ENCODE results near the gene PHF20. TPM values are rescaled to one million over a fixed set of nuclear protein-coding genes. Genes with fewer than 3 reads are reported as not detected.
"Not testable (repeated sequence)": the region's sequence is repeated elsewhere in the genome, so short reads cannot be mapped to it uniquely, and the experiment has no call there.

PHF20 gene
- 10 to 100 TPM; 42.0 to 55.9 (median 49.2) TPM for total RNA-seq

- no peaks in the 10 kb centered on the region for H3K9me3 ChIP-seq
- peak; percentile 92 for ATAC-seq
- no peaks in the 10 kb centered on the region for H3K27me3 ChIP-seq
- WGBS, 2 donors (ENCODE audit: low coverage in 1 of 2): 13 to 16% methylated on average over 10 to 12 of the region's 87 CpGs
- peak within 1 kb of the TSS; percentile 94 to 99 (median 96) for H3K27ac ChIP-seq
- TF ChIP-seq CTCF (IDR thresholded peaks at IDR 0.05) (peak in 2 of 4 experiments; percentile 48 to 74), POLR2AphosphoS5 (IDR thresholded peaks at IDR 0.05) (peak; percentile 98), POLR2A (IDR thresholded peaks at IDR 0.05) (peak; percentile 83 to 96), EP300 (IDR thresholded peaks at IDR 0.05) (peak; percentile 93)
- H3K4me3 ChIP-seq: peak within 1 kb of the TSS; percentile 74 to 89
- no peaks in the 10 kb centered on the region for H3K36me3 ChIP-seq
- H3K4me1 ChIP-seq: peaks cover 0 to 69% (median 50%) of the 10 kb centered on the region in 3 donors
Observed at GRCh38 chr20:35771689-35772562, at the start of gene PHF20. TSS of gene PHF20 (plus strand) at chr20:35772015. CDS start at chr20:35801523, 29,508 bp downstream.

- H3K27me3 ChIP-seq, H3K9me3 ChIP-seq, ATAC-seq, H3K4me3 ChIP-seq, H3K27ac ChIP-seq: not testable (repeated sequence)
- Histone ChIP-seq H3K36me3 (peaks cover 0 to 98% of the 10 kb centered on the region in 2 donors), H3K4me1 (peaks cover 0 to 58% (median 0%) of the 10 kb centered on the region in 3 donors)
- 62 to 95% methylated on average over 3 of the region's 4 CpGs for WGBS, 2 donors (ENCODE audit: low coverage in 1 of 2)
Observed at GRCh38 chr20:35723275-35723639, 48.6 kb upstream of the PHF20 start.

GRCh38 chr20:35723652-35724320 is 48.0 kb upstream of the PHF20 start:
- H3K9me3 ChIP-seq, H3K27me3 ChIP-seq, ATAC-seq, H3K27ac ChIP-seq, H3K4me3 ChIP-seq: not testable (repeated sequence)
- Histone ChIP-seq H3K36me3 (peaks cover 0 to 98% of the 10 kb centered on the region in 2 donors), H3K4me1 (peaks cover 0 to 58% (median 0%) of the 10 kb centered on the region in 3 donors)
- 84% methylated on average over 4 of the region's 12 CpGs; no CpG with 5 or more reads in 1 of the 2 donors for WGBS, 2 donors (ENCODE audit: low coverage in 1 of 2)

- Histone ChIP-seq H3K27me3 (no peaks in the 10 kb centered on the region), H3K9me3 (no peaks in the 10 kb centered on the region), H3K4me1 (peaks cover 0 to 58% (median 4%) of the 10 kb centered on the region in 3 donors), H3K4me3 (no peak overlapping the region), H3K27ac (no peak overlapping the region), H3K36me3 (peaks cover 0 to 98% of the 10 kb centered on the region in 2 donors)
- no peak for ATAC-seq
- no peak for TF ChIP-seq POLR2A (IDR thresholded peaks at IDR 0.05)
- TF ChIP-seq POLR2AphosphoS5 (IDR thresholded peaks at IDR 0.05): peak; percentile 4
- TF ChIP-seq CTCF (IDR thresholded peaks at IDR 0.05): no peak
- no peak for TF ChIP-seq EP300 (IDR thresholded peaks at IDR 0.05)
- 73 to 74% methylated on average over 10 to 12 of the region's 13 CpGs for WGBS, 2 donors (ENCODE audit: low coverage in 1 of 2)
Observed at GRCh38 chr20:35724321-35725230, 47.2 kb upstream of the PHF20 start.

- H3K4me3 ChIP-seq: no peak overlapping the region
- peaks cover 4 to 66% (median 7%) of the 10 kb centered on the region in 3 donors for H3K4me1 ChIP-seq
- 79 to 90% methylated on average over 8 to 19 of the region's 20 CpGs for WGBS, 2 donors (ENCODE audit: low coverage in 1 of 2)
- TF ChIP-seq POLR2AphosphoS5 (IDR thresholded peaks at IDR 0.05) (no peak), CTCF (IDR thresholded peaks at IDR 0.05) (no peak), POLR2A (IDR thresholded peaks at IDR 0.05) (no peak), EP300 (IDR thresholded peaks at IDR 0.05) (no peak)
- no peak for ATAC-seq
- peaks cover 0 to 98% of the 10 kb centered on the region in 2 donors for H3K36me3 ChIP-seq
- no peaks in the 10 kb centered on the region for H3K27me3 ChIP-seq
- no peaks in the 10 kb centered on the region for H3K9me3 ChIP-seq
- no peak overlapping the region for H3K27ac ChIP-seq
Observed at GRCh38 chr20:35726842-35727711, 44.7 kb upstream of the PHF20 start.

Measured in gastroesophageal sphincter (tissue), 4 donors.